HCT116 (cell line): ENCODE results near the gene PVR. TPM values are rescaled to one million over a fixed set of nuclear protein-coding genes. Genes with fewer than 3 reads are reported as not detected.

Source experiments
- ATAC-seq: fragments of 200-7000 bp; cut with Tn5 transposase; 2 replicates; pipeline ENCODE4 v1.9.1; 2020; ENCODE audit warnings: mild to moderate bottlenecking, moderate library complexity
- BruUV-seq: library from RNA; stranded (reverse); fragments of 400-500 nt; replicated peaks from 2 replicates; lab custom pipeline; 2021; lab: Mats Ljungman, UMichigan
- CTCF ChIA-PET: fragments of 300-600 bp; sonication (Branson Sonifier 250); formaldehyde crosslinking; loops from one replicate; lab custom pipeline; 2021; ENCODE audit warnings: antibody characterized with exemption; lab: Charles Lee
- POLR2A ChIA-PET: fragments of 300-600, 350-600 bp; sonication (Branson Sonifier 250); formaldehyde crosslinking; loops from one replicate; lab custom pipeline; 2021; ENCODE audit warnings: antibody characterized with exemption; lab: Charles Lee
- RAD21 ChIA-PET, 2 experiments: fragments of 300-600 bp; sonication (Branson Sonifier 250); formaldehyde crosslinking; loops; one replicate each; lab custom pipeline; 2023; ENCODE audit warnings: low total read pairs in 2 of 2; ENCODE audit not compliant: uncharacterized antibody in 2 of 2, unreplicated experiment in 2 of 2, low non-redundant PET in 1 of 2; lab: Charles Lee
- DNase-seq: peaks from one replicate; pipeline ENCODE4 v3.0.0-alpha.2; 2010; ENCODE audit warnings: low read depth, low spot score
- H2AFZ ChIP-seq: fragments of 200-600 bp; shearing (Covaris generic), sonication (generic); 2 replicates; pipeline ENCODE4 v1.6.1; 2017; ENCODE audit warnings: low read depth, mixed run types, mixed read lengths, antibody characterized with exemption, low read length; ENCODE audit not compliant: poor library complexity, severe bottlenecking
- H3K27ac ChIP-seq: 2 replicates; pipeline ENCODE4 v1.5.1; 2012; ENCODE audit warnings: low read depth, low read length
- H3K27me3 ChIP-seq: fragments of 200-600 bp; sonication (generic); 2 replicates; pipeline ENCODE4 v1.6.1; 2016; ENCODE audit warnings: mixed run types, low read length, mixed read lengths; ENCODE audit not compliant: insufficient read depth
- H3K36me3 ChIP-seq, 2 experiments: fragments of 200-500 bp in 1 of 2; fragments of 200-600 bp in 1 of 2; sonication (Bioruptor generic) in 1 of 2; sonication (generic) in 1 of 2; 2 replicates each; pipeline versions ENCODE4 v1.5.1 to v1.6.1; 2014 to 2016; ENCODE audit warnings: low read length in 2 of 2, inconsistent platforms in 1 of 2, mixed read lengths in 1 of 2, mixed run types in 1 of 2; ENCODE audit not compliant: insufficient read depth in 2 of 2, control insufficient read depth in 1 of 2
- H3K4me1 ChIP-seq, 2 experiments: fragments of 200-600 bp in 1 of 2; sonication (generic) in 1 of 2; 2 replicates each; pipeline versions ENCODE4 v1.5.1 to v1.6.1; 2012 to 2017; ENCODE audit warnings: low read length in 2 of 2, inconsistent platforms in 1 of 2, mild to moderate bottlenecking in 1 of 2, mixed read lengths in 1 of 2, mixed run types in 1 of 2, moderate library complexity in 1 of 2; ENCODE audit not compliant: insufficient read depth in 2 of 2, control insufficient read depth in 1 of 2
- H3K4me2 ChIP-seq: fragments of 200-600 bp; sonication (generic); 2 replicates; pipeline ENCODE4 v1.6.1; 2017; ENCODE audit warnings: mixed run types, low read length, mixed read lengths
- H3K4me3 ChIP-seq, 2 experiments: fragments of 200-600 bp in 1 of 2; sonication (generic) in 1 of 2; replicated peaks in 1 of 2; 2 replicates each; pipeline ENCODE4 v1.5.1; 2011 to 2016; ENCODE audit warnings: low read length in 2 of 2, control low read depth in 1 of 2, low read depth in 1 of 2, mild to moderate bottlenecking in 1 of 2, mixed read lengths in 1 of 2, mixed run types in 1 of 2
- H3K79me2 ChIP-seq: fragments of 200-600 bp; sonication (generic); 2 replicates; pipeline ENCODE4 v1.6.1; 2017; ENCODE audit warnings: mild to moderate bottlenecking, mixed run types, low read length, moderate library complexity, mixed read lengths; ENCODE audit not compliant: insufficient read depth
- H3K9ac ChIP-seq: fragments of 200-600 bp; sonication (generic); 2 replicates; pipeline ENCODE4 v1.6.1; 2016; ENCODE audit warnings: low read length, mixed read lengths
- H3K9me2 ChIP-seq: fragments of 200-600 bp; sonication (generic), shearing (Covaris generic); 2 replicates; pipeline ENCODE4 v1.6.1; 2017; ENCODE audit warnings: mixed run types, mild to moderate bottlenecking, moderate library complexity; ENCODE audit not compliant: insufficient read depth
- H3K9me3 ChIP-seq, 2 experiments: fragments of 200-500 bp in 1 of 2; fragments of 200-600 bp in 1 of 2; sonication (Bioruptor generic) in 1 of 2; sonication (generic) in 1 of 2; 2 replicates each; pipeline ENCODE4 v1.6.1; 2014 to 2017; ENCODE audit warnings: low read length in 2 of 2, mixed read lengths in 2 of 2, inconsistent platforms in 1 of 2, low read depth in 1 of 2, mild to moderate bottlenecking in 1 of 2, mixed run types in 1 of 2, moderate library complexity in 1 of 2; ENCODE audit not compliant: control insufficient read depth in 1 of 2, insufficient read depth in 1 of 2
- H4K20me1 ChIP-seq: fragments of 200-600 bp; sonication (generic), shearing (Covaris generic); 2 replicates; pipeline ENCODE4 v1.6.1; 2017; ENCODE audit warnings: mixed run types, mild to moderate bottlenecking, moderate library complexity; ENCODE audit not compliant: insufficient read depth
- CBX3 ChIP-seq: IDR thresholded peaks from 2 replicates; pipeline ENCODE4 v1.6.1; 2012; ENCODE audit warnings: low read depth
- CEBPB ChIP-seq: IDR thresholded peaks from 2 replicates; pipeline ENCODE4 v1.6.1; 2012; ENCODE audit warnings: low read depth
- EGR1 ChIP-seq: IDR thresholded peaks from 2 replicates; pipeline ENCODE4 v1.6.1; 2012; ENCODE audit warnings: low read depth
- ELF1 ChIP-seq: IDR thresholded peaks from 2 replicates; pipeline ENCODE4 v1.6.1; 2012; ENCODE audit warnings: low read depth, borderline replicate concordance
- EZH2 ChIP-seq: fragments of 200-600 bp; sonication (generic); IDR thresholded peaks from 2 replicates; pipeline ENCODE4 v1.6.1; 2017; ENCODE audit warnings: antibody characterized with exemption, mixed run types
- FOSL1 ChIP-seq: IDR thresholded peaks from 2 replicates; pipeline ENCODE4 v1.6.1; 2012; ENCODE audit warnings: low read depth
- POLR2A ChIP-seq: IDR thresholded peaks from 2 replicates; pipeline ENCODE4 v1.7.0; 2011; ENCODE audit warnings: borderline replicate concordance; ENCODE audit not compliant: insufficient read depth, insufficient read length; ENCODE audit errors: extremely low read depth
- POLR2AphosphoS5 ChIP-seq: IDR thresholded peaks from 2 replicates; pipeline ENCODE4 v1.6.1; 2011; ENCODE audit warnings: mild to moderate bottlenecking, low read depth, low read length, moderate library complexity
- SRF ChIP-seq: IDR thresholded peaks from 2 replicates; pipeline ENCODE4 v1.6.1; 2012; ENCODE audit warnings: low read depth
- intact Hi-C: fragments of 100-400 bp; cut with micrococcal nuclease; formaldehyde crosslinking; loops from 2 replicates; pipeline ENCODE4 v1.10.0; 2022
- total RNA-seq: library from RNA; stranded (reverse); gene quantifications from one replicate; pipeline ENCODE4 v1.2.1, GENCODE V29; 2021; ENCODE audit not compliant: unreplicated experiment
- TF ChIP-seq, protein P1 (sequence below): IDR thresholded peaks from 2 replicates; pipeline ENCODE4 v1.6.1; 2011; ENCODE audit warnings: mild to moderate bottlenecking, low read length, moderate library complexity; ENCODE audit not compliant: insufficient replicate concordance; ENCODE audit errors: extremely low read depth
- TF ChIP-seq, protein P2 (sequence below), 3 experiments: fragments of 200-600 bp in 1 of 3; sonication (generic) in 1 of 3; IDR thresholded peaks in 2 of 3; conservative IDR thresholded peaks in 1 of 3; 2 replicates each; pipeline ENCODE4 v1.5.1; 2012 to 2017; ENCODE audit warnings: low read depth in 2 of 3, low read length in 2 of 3, antibody characterized with exemption in 1 of 3, borderline replicate concordance in 1 of 3, control low read depth in 1 of 3, mild to moderate bottlenecking in 1 of 3, mixed read lengths in 1 of 3, mixed run types in 1 of 3, moderate library complexity in 1 of 3; ENCODE audit not compliant: insufficient read depth in 1 of 3

The PVR gene
- total RNA-seq, 1 experiment from 2014 or later: 62.0 TPM

DNA sequence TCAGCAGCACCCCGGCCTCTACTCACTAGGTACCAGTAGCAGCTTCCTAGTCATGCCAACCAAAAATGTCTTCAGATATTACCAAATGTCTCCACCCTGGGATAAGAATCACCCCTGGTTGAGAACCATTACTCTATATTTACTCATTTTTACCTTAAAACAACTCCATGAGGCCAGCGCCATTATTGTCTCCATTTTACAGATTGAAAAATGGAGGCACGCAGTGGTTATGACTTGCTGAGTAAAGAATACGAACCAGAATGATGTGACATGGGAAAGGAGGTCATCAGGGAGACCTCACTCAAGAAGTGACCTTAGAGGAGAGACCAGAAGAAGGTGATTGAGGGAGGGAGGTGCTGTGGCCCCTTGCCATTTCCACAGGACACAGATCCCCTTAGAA, 29.8 kb downstream of the PVR start (continued):
- TF ChIP-seq, protein P1, sequence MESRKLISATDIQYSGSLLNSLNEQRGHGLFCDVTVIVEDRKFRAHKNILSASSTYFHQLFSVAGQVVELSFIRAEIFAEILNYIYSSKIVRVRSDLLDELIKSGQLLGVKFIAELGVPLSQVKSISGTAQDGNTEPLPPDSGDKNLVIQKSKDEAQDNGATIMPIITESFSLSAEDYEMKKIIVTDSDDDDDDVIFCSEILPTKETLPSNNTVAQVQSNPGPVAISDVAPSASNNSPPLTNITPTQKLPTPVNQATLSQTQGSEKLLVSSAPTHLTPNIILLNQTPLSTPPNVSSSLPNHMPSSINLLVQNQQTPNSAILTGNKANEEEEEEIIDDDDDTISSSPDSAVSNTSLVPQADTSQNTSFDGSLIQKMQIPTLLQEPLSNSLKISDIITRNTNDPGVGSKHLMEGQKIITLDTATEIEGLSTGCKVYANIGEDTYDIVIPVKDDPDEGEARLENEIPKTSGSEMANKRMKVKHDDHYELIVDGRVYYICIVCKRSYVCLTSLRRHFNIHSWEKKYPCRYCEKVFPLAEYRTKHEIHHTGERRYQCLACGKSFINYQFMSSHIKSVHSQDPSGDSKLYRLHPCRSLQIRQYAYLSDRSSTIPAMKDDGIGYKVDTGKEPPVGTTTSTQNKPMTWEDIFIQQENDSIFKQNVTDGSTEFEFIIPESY: no peak
- no peak for TF ChIP-seq POLR2AphosphoS5
- TF ChIP-seq ELF1: no peak
- TF ChIP-seq, all 23 proteins: peak for 0

DNA sequence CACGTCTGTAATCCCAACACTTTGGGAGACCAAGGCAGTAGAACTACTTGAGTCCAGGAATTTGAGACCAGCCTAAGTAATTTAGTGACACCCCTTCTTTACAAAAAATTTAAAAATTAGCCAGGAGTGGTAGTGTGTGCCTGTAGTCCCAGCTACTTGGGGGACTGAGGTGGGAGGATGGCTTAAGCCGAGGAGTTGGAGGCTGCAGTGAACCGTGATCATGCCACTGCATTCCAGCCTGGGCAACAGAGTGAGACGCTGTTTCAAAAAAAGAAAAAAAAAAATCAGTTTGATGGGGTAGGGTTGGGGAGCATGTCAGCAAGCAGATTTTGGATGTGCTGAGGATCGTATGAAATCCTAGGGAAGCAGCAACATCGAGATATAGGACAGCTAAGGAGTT, 31.8 kb downstream of the PVR start:
- Histone ChIP-seq H4K20me1 (no peaks in the 10 kb centered on the region), H3K27me3 (no peaks in the 10 kb centered on the region), H3K9me3 (no peaks in the 10 kb centered on the region), H3K4me2 (no peak overlapping the region), H3K36me3 (no peaks in the 10 kb centered on the region), H3K27ac (no peak overlapping the region), H3K9me2 (no peaks in the 10 kb centered on the region), H2AFZ (no peak overlapping the region), H3K9ac (no peak overlapping the region), H3K4me1 (peaks cover 13 to 29% of the 10 kb centered on the region in 2 experiments), H3K4me3 (no peak overlapping the region), H3K79me2 (no peaks in the 10 kb centered on the region)
- DNase-seq (no peak), ATAC-seq (no peak)
- BruUV-seq: no TSS peak
- TF ChIP-seq SRF: no peak
- no peak for TF ChIP-seq CEBPB
- TF ChIP-seq POLR2A: no peak
- no peak for TF ChIP-seq POLR2AphosphoS5
- no peak for TF ChIP-seq EGR1
- TF ChIP-seq, protein P1: no peak
- no peak for TF ChIP-seq EZH2
- no peak for TF ChIP-seq FOSL1
- TF ChIP-seq, protein P2, sequence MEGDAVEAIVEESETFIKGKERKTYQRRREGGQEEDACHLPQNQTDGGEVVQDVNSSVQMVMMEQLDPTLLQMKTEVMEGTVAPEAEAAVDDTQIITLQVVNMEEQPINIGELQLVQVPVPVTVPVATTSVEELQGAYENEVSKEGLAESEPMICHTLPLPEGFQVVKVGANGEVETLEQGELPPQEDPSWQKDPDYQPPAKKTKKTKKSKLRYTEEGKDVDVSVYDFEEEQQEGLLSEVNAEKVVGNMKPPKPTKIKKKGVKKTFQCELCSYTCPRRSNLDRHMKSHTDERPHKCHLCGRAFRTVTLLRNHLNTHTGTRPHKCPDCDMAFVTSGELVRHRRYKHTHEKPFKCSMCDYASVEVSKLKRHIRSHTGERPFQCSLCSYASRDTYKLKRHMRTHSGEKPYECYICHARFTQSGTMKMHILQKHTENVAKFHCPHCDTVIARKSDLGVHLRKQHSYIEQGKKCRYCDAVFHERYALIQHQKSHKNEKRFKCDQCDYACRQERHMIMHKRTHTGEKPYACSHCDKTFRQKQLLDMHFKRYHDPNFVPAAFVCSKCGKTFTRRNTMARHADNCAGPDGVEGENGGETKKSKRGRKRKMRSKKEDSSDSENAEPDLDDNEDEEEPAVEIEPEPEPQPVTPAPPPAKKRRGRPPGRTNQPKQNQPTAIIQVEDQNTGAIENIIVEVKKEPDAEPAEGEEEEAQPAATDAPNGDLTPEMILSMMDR (IDR thresholded peaks at IDR 0.05 in 2 of 3, conservative IDR thresholded peaks at IDR 0.05 in 1 of 3; ENCODE audit: borderline replicate concordance in 1 of 3, insufficient read depth in 1 of 3, low read depth in 2 of 3, low read length in 2 of 3): no peak
- TF ChIP-seq CBX3: no peak
- RAD21 ChIA-PET: no interaction called here
- intact Hi-C loops: no loop called here
- POLR2A ChIA-PET: no interaction called here
- CTCF ChIA-PET: no interaction called here
